Measurements from ENCODE around the gene KCND2.
"Not testable (repeated sequence)": the region's sequence is repeated elsewhere in the genome, so short reads cannot be mapped to it uniquely, and the experiment has no call there.

The KCND2 gene

GRCh38 chr7:120502132-120502531 is 229.2 kb downstream of the KCND2 start:
- no peak for DNase-seq (ENCODE audit: low read depth)

GRCh38 chr7:120502825-120503224 is 229.8 kb downstream of the KCND2 start:
- DNase-seq (ENCODE audit: low read depth), result no peak

- no peak for DNase-seq (ENCODE audit: low read depth)
These were observed 231.4 kb downstream of the KCND2 start for GRCh38 chr7:120504386-120504785.

GRCh38 chr7:120505770-120506169 is 232.8 kb downstream of the KCND2 start:
- DNase-seq (ENCODE audit: low read depth), result no peak

GRCh38 chr7:120512701-120513100 is 239.7 kb downstream of the KCND2 start:
- no peak for DNase-seq (ENCODE audit: low read depth)

GRCh38 chr7:120519224-120519623 is 246.2 kb downstream of the KCND2 start:
- DNase-seq (ENCODE audit: low read depth), result no peak

- no peak for DNase-seq (ENCODE audit: low read depth)
These were observed 249.1 kb downstream of the KCND2 start for GRCh38 chr7:120521761-120522737.

- DNase-seq (ENCODE audit: low read depth), result no peak
These were observed 251.0 kb downstream of the KCND2 start for GRCh38 chr7:120523985-120524384.

GRCh38 chr7:120526902-120527509 is 254.0 kb downstream of the KCND2 start:
- DNase-seq (ENCODE audit: low read depth), result no peak

- no peak for DNase-seq (ENCODE audit: low read depth)
These were observed 256.8 kb downstream of the KCND2 start for GRCh38 chr7:120529736-120530135.

- DNase-seq (ENCODE audit: low read depth), result no peak
These were observed 265.4 kb downstream of the KCND2 start for GRCh38 chr7:120538335-120538734.

- no peak for DNase-seq (ENCODE audit: low read depth)
These were observed 266.3 kb downstream of the KCND2 start for GRCh38 chr7:120539321-120539720.

- no peak for DNase-seq (ENCODE audit: low read depth)
These were observed 274.6 kb downstream of the KCND2 start for GRCh38 chr7:120547605-120548004.

- DNase-seq (ENCODE audit: low read depth), result no peak
These were observed 277.6 kb downstream of the KCND2 start for GRCh38 chr7:120550494-120551048.

- no peak for DNase-seq (ENCODE audit: low read depth)
These were observed 280.5 kb downstream of the KCND2 start for GRCh38 chr7:120553491-120553890.

GRCh38 chr7:120554960-120555571 is 282.1 kb downstream of the KCND2 start:
- DNase-seq (ENCODE audit: low read depth), result no peak

GRCh38 chr7:120564145-120564544 is 291.2 kb downstream of the KCND2 start:
- DNase-seq (ENCODE audit: low read depth), result no peak

- DNase-seq (ENCODE audit: low read depth), result no peak
These were observed 294.2 kb downstream of the KCND2 start for GRCh38 chr7:120567204-120567603.

GRCh38 chr7:120578657-120579056 is 305.7 kb downstream of the KCND2 start:
- not testable (repeated sequence) for DNase-seq (ENCODE audit: low read depth)

- DNase-seq (ENCODE audit: low read depth), result no peak
These were observed 309.9 kb downstream of the KCND2 start for GRCh38 chr7:120582916-120583315.

- no peak for DNase-seq (ENCODE audit: low read depth)
These were observed 311.1 kb downstream of the KCND2 start for GRCh38 chr7:120583899-120584586.

GRCh38 chr7:120586571-120586970 is 313.6 kb downstream of the KCND2 start:
- DNase-seq (ENCODE audit: low read depth), result no peak
